Hepatocyte (in vitro differentiated cells): ENCODE data around the gene CHP1.

Experiments used
- CTCF ChIP-seq: fragments of 200-600 bp; sonication (generic); IDR thresholded peaks from 2 replicates; pipeline ENCODE4 v1.5.1; 2016; ENCODE audit warnings: antibody characterized with exemption, mild to moderate bottlenecking; ENCODE audit not compliant: poor library complexity
- EZH2 ChIP-seq: fragments of 200-600 bp; sonication (generic); IDR thresholded peaks from 2 replicates; pipeline ENCODE4 v1.6.1; 2016; ENCODE audit warnings: antibody characterized with exemption, mild to moderate bottlenecking, borderline replicate concordance

DNA sequence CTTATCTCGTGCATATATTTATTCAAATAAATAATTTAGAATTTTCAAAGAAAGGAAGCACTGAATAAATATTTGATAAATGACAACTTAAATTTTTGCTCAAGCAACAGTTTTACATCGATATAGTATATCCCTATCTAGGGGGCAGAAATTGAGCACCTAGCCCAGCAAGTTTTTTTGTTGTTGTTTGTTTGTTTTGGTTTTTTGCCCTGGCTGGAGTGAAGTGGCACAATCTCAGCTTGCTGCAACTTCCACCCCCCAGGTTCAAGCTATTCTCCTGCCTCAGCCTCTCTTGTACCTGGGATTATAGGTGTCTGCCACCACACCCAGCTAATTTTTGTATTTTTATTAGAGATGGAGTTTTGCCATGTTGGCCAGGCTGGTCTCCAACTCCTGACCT, 58.9 kb downstream of the CHP1 start:
- TF ChIP-seq CTCF (no peak), EZH2 (no peak)
